GM23338 (cell line): ENCODE data around the gene ACVRL1. TPM values are rescaled to one million over a fixed set of nuclear protein-coding genes. Genes with fewer than 3 reads are reported as not detected.

Experiments
- ATAC-seq: fragments of 200-7000 bp; cut with Tn5 transposase; 3 replicates; pipeline ENCODE4 v1.9.1; 2020
- DNase-seq: peaks from one replicate; pipeline ENCODE4 v3.0.0-alpha.2; 2015; ENCODE audit warnings: low spot score
- H2AFZ ChIP-seq: fragments of 200-600 bp; sonication (generic); 2 replicates; pipeline ENCODE4 v1.8.0; 2016; ENCODE audit warnings: antibody characterized with exemption, mild to moderate bottlenecking, moderate library complexity
- H3F3A ChIP-seq: fragments of 200-600 bp; sonication (generic); replicated peaks from 2 replicates; pipeline ENCODE4 v1.8.0; 2017; ENCODE audit warnings: antibody characterized with exemption, mixed run types, low read depth
- H3K27ac ChIP-seq: fragments of 200-600 bp; sonication (generic); 2 replicates; pipeline ENCODE4 v1.6.1; 2016; ENCODE audit warnings: low read depth
- H3K27me3 ChIP-seq: fragments of 200-600 bp; sonication (generic); 2 replicates; pipeline ENCODE4 v1.8.0; 2016; ENCODE audit warnings: mild to moderate bottlenecking, mixed run types, moderate library complexity; ENCODE audit not compliant: insufficient read depth
- H3K36me3 ChIP-seq: fragments of 200-600 bp; sonication (generic); 2 replicates; pipeline ENCODE4 v1.8.0; 2016; ENCODE audit warnings: mild to moderate bottlenecking; ENCODE audit not compliant: insufficient read depth
- H3K4me1 ChIP-seq: fragments of 200-600 bp; sonication (generic); 2 replicates; pipeline ENCODE4 v1.8.0; 2016; ENCODE audit warnings: mild to moderate bottlenecking, moderate library complexity; ENCODE audit not compliant: insufficient read depth
- H3K4me2 ChIP-seq: fragments of 200-600 bp; sonication (generic); 2 replicates; pipeline ENCODE4 v1.7.1; 2017; ENCODE audit warnings: mixed run types
- H3K4me3 ChIP-seq: fragments of 200-600 bp; sonication (generic); 2 replicates; pipeline ENCODE4 v1.6.1; 2016; ENCODE audit warnings: mixed run types
- H3K79me2 ChIP-seq: fragments of 200-600 bp; sonication (generic); replicated peaks from 2 replicates; pipeline ENCODE4 v1.8.0; 2017; ENCODE audit warnings: mild to moderate bottlenecking; ENCODE audit not compliant: insufficient read depth
- H3K9me2 ChIP-seq: fragments of 200-600 bp; sonication (generic); 2 replicates; pipeline ENCODE4 v1.8.0; 2017; ENCODE audit not compliant: insufficient read depth
- H4K20me1 ChIP-seq: fragments of 200-600 bp; sonication (generic); replicated peaks from 2 replicates; pipeline ENCODE4 v1.8.0; 2017; ENCODE audit warnings: mild to moderate bottlenecking; ENCODE audit not compliant: insufficient read depth
- H3K27ac Mint-ChIP-seq: 2 replicates; pipeline ENCODE4 v1.8.0; 2020; ENCODE audit warnings: inconsistent platforms, mild to moderate bottlenecking, moderate library complexity, mixed read lengths
- H3K27me3 Mint-ChIP-seq: 3 replicates; pipeline ENCODE4 v1.8.0; 2022; ENCODE audit warnings: low read depth, mild to moderate bottlenecking, moderate library complexity, mixed read lengths, inconsistent platforms; ENCODE audit not compliant: insufficient read depth, poor library complexity
- H3K36me3 Mint-ChIP-seq: 3 replicates; pipeline ENCODE4 v1.8.0; 2021; ENCODE audit warnings: low read depth, mild to moderate bottlenecking, inconsistent platforms, moderate library complexity, mixed read lengths
- H3K4me1 Mint-ChIP-seq: 3 replicates; pipeline ENCODE4 v1.8.0; 2020; ENCODE audit warnings: mild to moderate bottlenecking, inconsistent platforms, mixed read lengths
- H3K4me3 Mint-ChIP-seq: 3 replicates; pipeline ENCODE4 v1.8.0; 2021; ENCODE audit warnings: moderate library complexity, mild to moderate bottlenecking, inconsistent platforms, mixed read lengths
- H3K9me3 Mint-ChIP-seq: 3 replicates; pipeline ENCODE4 v1.8.0; 2020; ENCODE audit warnings: moderate library complexity, mild to moderate bottlenecking, inconsistent platforms, mixed read lengths
- CREB1 ChIP-seq: fragments of 250-450 bp; sonication (Bioruptor Pico); IDR thresholded peaks from 2 replicates; pipeline ENCODE4 v1.5.0; 2020; ENCODE audit warnings: low read depth, mild to moderate bottlenecking, moderate library complexity
- CTCF ChIP-seq, 2 experiments: fragments of 200-600 bp in 1 of 2; sonication (generic) in 1 of 2; conservative IDR thresholded peaks; 2 replicates each; pipeline versions ENCODE4 v1.5.1 to v1.6.1; 2016 to 2017; ENCODE audit warnings: antibody characterized with exemption in 2 of 2, low read depth in 2 of 2, mild to moderate bottlenecking in 2 of 2, moderate library complexity in 1 of 2
- ETS1 ChIP-seq: IDR thresholded peaks from 2 replicates; pipeline ENCODE4 v1.6.1; 2016; ENCODE audit warnings: antibody characterized with exemption
- EZH2 ChIP-seq: fragments of 200-600 bp; sonication (generic); IDR thresholded peaks from one replicate; pipeline ENCODE4 v1.8.0; 2017; ENCODE audit warnings: antibody characterized with exemption, mild to moderate bottlenecking, low read depth; ENCODE audit not compliant: unreplicated experiment
- EZH2phosphoT487 ChIP-seq: fragments of 200-600 bp; sonication (generic); IDR thresholded peaks from one replicate; pipeline ENCODE4 v1.8.1; 2018; ENCODE audit warnings: antibody characterized with exemption; ENCODE audit not compliant: unreplicated experiment
- JUNB ChIP-seq: IDR thresholded peaks from one replicate; pipeline ENCODE4 v1.6.1; 2016; ENCODE audit warnings: antibody characterized with exemption; ENCODE audit not compliant: unreplicated experiment
- NANOG ChIP-seq: IDR thresholded peaks from 2 replicates; pipeline ENCODE4 v1.6.1; 2016; ENCODE audit warnings: antibody characterized with exemption, borderline replicate concordance
- POLR2AphosphoS5 ChIP-seq: IDR thresholded peaks from 2 replicates; pipeline ENCODE4 v1.6.1; 2016; ENCODE audit warnings: antibody characterized with exemption, low read depth
- REST ChIP-seq: IDR thresholded peaks from one replicate; pipeline ENCODE4 v1.6.1; 2018; ENCODE audit warnings: antibody characterized with exemption; ENCODE audit not compliant: unreplicated experiment
- STAT1 ChIP-seq: IDR thresholded peaks from one replicate; pipeline ENCODE4 v1.6.1; 2016; ENCODE audit warnings: antibody characterized with exemption; ENCODE audit not compliant: unreplicated experiment
- ZNF114 ChIP-seq: fragments of 250-450 bp; sonication (Bioruptor Pico); IDR thresholded peaks from 2 replicates; pipeline ENCODE4 v1.5.0; 2020; ENCODE audit warnings: mild to moderate bottlenecking, moderate library complexity
- ZNF331 ChIP-seq: fragments of 250-450 bp; sonication (Bioruptor Pico); IDR thresholded peaks from 2 replicates; pipeline ENCODE4 v1.5.0; 2020; ENCODE audit warnings: low read depth, mild to moderate bottlenecking, moderate library complexity
- ZNF462 ChIP-seq: fragments of 250-450 bp; sonication (Bioruptor Pico); IDR thresholded peaks from 2 replicates; pipeline ENCODE4 v1.5.0; 2020; ENCODE audit warnings: mild to moderate bottlenecking, moderate library complexity
- polyA plus RNA-seq: library from polyadenylated mRNA; unstranded; fragments of >200 nt; fragmentation: Nextera tagmentation; extraction: Ambion mirVana; gene quantifications from 2 replicates; pipeline ENCODE4 v1.2.1, GENCODE V29; 2016
- total RNA-seq: library from RNA; depleted of rRNA; stranded (reverse); fragments of >200 nt; shearing (Covaris generic); gene quantifications from 2 replicates; pipeline ENCODE4 v1.2.3, GENCODE V29; 2014

ACVRL1 gene
- total and polyA plus RNA-seq, 2 experiments from 2014 or later = 0.28 TPM; not detected in 1

GRCh38 chr12:51867371-51867770 lies 39.9 kb upstream of the ACVRL1 start:
- TF ChIP-seq JUNB = no peak
- no peak for TF ChIP-seq CREB1
- TF ChIP-seq ZNF331 = no peak
- TF ChIP-seq REST = no peak
- no peak for TF ChIP-seq EZH2phosphoT487
- no peak for TF ChIP-seq ZNF114 (CRISPR knock-in tag)
- no peak for TF ChIP-seq NANOG
- TF ChIP-seq CTCF (conservative IDR thresholded peaks at IDR 0.05; ENCODE audit: low read depth in 2 of 2) = no peak
- TF ChIP-seq EZH2 = no peak
- no peak for TF ChIP-seq STAT1
- no peak for TF ChIP-seq POLR2AphosphoS5
- no peak for TF ChIP-seq ZNF462
- no peak for TF ChIP-seq ETS1
- Histone ChIP-seq H3K36me3 (no peaks in the 10 kb centered on the region), H3K79me2 (no peaks in the 10 kb centered on the region), H4K20me1 (no peaks in the 10 kb centered on the region), H3K4me3 (no peak overlapping the region), H3K4me1 (peaks cover 70% of the 10 kb centered on the region), H3K27me3 (peaks cover 49% of the 10 kb centered on the region), H3K9me2 (no peaks in the 10 kb centered on the region), H3K27ac (no peak overlapping the region), H3K4me2 (no peak overlapping the region), H2AFZ (no peak overlapping the region), H3F3A (peaks cover 41% of the 10 kb centered on the region)
- Mint-ChIP-seq H3K27ac (no peak overlapping the region), H3K4me1 (peaks cover 70% of the 10 kb centered on the region), H3K4me3 (no peak overlapping the region), H3K9me3 (no peaks in the 10 kb centered on the region; the same call in 2 of the 3 replicates), H3K27me3 (peaks cover 44% of the 10 kb centered on the region), H3K36me3 (no peaks in the 10 kb centered on the region)
- ATAC-seq = no peak
- DNase-seq = no peak
